RWPE2 (cell line): ENCODE results near the gene P3H3.

Source experiments
- ATAC-seq: fragments of 200-7000 bp; cut with Tn5 transposase; 3 replicates; pipeline ENCODE4 v1.9.1; 2021; ENCODE audit warnings: low read depth
- DNase-seq: peaks from one replicate; pipeline ENCODE4 v3.0.0-alpha.2; 2020; ENCODE audit warnings: low spot score
- H3K27ac ChIP-seq: fragments of 450-650 bp; 2 replicates; pipeline ENCODE4 v1.5.1; 2017; ENCODE audit warnings: mild to moderate bottlenecking; ENCODE audit not compliant: poor library complexity, severe bottlenecking
- H3K27me3 ChIP-seq: fragments of 250-450 bp; sonication (Bioruptor Pico); 2 replicates; pipeline ENCODE4 v1.5.1; 2021; ENCODE audit warnings: mild to moderate bottlenecking, moderate library complexity; ENCODE audit not compliant: insufficient read depth, poor library complexity, severe bottlenecking
- H3K36me3 ChIP-seq: fragments of 250-450 bp; sonication (Bioruptor Pico); 2 replicates; pipeline ENCODE4 v1.5.1; 2020; ENCODE audit warnings: low read depth, mild to moderate bottlenecking, moderate library complexity
- H3K4me1 ChIP-seq: fragments of 250-450 bp; sonication (Bioruptor Pico); 2 replicates; pipeline ENCODE4 v1.5.1; 2021; ENCODE audit warnings: mild to moderate bottlenecking, moderate library complexity; ENCODE audit not compliant: insufficient read depth, poor library complexity, severe bottlenecking
- H3K4me3 ChIP-seq: fragments of 250-450 bp; sonication (Bioruptor Pico); 2 replicates; pipeline ENCODE4 v1.5.1; 2021; ENCODE audit warnings: mild to moderate bottlenecking, moderate library complexity; ENCODE audit not compliant: severe bottlenecking
- H3K9me3 ChIP-seq: fragments of 250-450 bp; sonication (Bioruptor Pico); 2 replicates; pipeline ENCODE4 v1.5.1; 2021; ENCODE audit warnings: mild to moderate bottlenecking, moderate library complexity; ENCODE audit not compliant: severe bottlenecking
- TF ChIP-seq, protein P1 (sequence below): fragments of 450-650 bp; IDR thresholded peaks from one replicate; pipeline ENCODE4 v1.5.1; 2017; ENCODE audit warnings: mild to moderate bottlenecking, moderate library complexity; ENCODE audit not compliant: poor library complexity, severe bottlenecking

The P3H3 gene

DNA sequence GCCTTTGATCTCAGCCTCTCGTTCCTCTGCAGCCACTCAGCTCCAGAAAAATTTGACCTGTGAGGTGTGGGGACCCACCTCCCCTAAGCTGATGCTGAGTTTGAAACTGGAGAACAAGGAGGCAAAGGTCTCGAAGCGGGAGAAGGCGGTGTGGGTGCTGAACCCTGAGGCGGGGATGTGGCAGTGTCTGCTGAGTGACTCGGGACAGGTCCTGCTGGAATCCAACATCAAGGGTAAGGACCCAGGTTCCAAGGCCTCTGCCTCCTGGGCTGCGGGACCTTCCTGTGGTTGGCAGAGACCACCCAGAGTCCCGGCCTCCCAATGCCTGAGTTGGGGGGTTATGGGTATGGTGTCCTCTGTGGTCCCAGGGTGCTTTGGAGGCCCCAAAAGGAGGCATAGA is 11.1 kb upstream of the P3H3 start:
- Histone ChIP-seq H3K4me1 (no peaks in the 10 kb centered on the region), H3K9me3 (no peaks in the 10 kb centered on the region), H3K27me3 (peaks cover 6% of the 10 kb centered on the region), H3K27ac (no peak overlapping the region), H3K36me3 (no peaks in the 10 kb centered on the region), H3K4me3 (no peak overlapping the region)
- TF ChIP-seq, protein P1, sequence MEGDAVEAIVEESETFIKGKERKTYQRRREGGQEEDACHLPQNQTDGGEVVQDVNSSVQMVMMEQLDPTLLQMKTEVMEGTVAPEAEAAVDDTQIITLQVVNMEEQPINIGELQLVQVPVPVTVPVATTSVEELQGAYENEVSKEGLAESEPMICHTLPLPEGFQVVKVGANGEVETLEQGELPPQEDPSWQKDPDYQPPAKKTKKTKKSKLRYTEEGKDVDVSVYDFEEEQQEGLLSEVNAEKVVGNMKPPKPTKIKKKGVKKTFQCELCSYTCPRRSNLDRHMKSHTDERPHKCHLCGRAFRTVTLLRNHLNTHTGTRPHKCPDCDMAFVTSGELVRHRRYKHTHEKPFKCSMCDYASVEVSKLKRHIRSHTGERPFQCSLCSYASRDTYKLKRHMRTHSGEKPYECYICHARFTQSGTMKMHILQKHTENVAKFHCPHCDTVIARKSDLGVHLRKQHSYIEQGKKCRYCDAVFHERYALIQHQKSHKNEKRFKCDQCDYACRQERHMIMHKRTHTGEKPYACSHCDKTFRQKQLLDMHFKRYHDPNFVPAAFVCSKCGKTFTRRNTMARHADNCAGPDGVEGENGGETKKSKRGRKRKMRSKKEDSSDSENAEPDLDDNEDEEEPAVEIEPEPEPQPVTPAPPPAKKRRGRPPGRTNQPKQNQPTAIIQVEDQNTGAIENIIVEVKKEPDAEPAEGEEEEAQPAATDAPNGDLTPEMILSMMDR: no peak
- ATAC-seq: no peak
- DNase-seq: no peak

DNA sequence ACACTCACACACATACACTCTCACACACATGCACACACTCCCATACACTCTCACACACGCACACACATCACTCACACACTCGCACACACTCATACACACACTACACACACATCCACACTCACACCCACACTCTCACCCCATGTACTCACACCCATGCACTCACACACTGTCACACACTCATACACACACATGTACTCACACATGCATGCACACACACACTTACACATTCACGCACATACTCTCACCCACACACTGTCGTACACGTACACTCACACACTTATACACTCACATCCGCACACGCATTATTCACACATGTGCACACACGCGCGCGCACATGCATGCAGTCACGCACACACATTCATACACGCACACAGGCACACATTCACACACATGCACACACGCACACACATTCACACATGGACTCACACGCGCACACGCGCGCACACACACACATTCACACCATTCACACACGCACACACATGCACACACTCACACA is 10.5 kb upstream of the P3H3 start:
- H3K4me3 ChIP-seq: no peak overlapping the region
- H3K4me1 ChIP-seq: no peaks in the 10 kb centered on the region
- ATAC-seq: no peak
- TF ChIP-seq, protein P1: no peak
- no peak for DNase-seq
- H3K27me3 ChIP-seq: peaks cover 12% of the 10 kb centered on the region
- H3K9me3 ChIP-seq: no peaks in the 10 kb centered on the region
- H3K36me3 ChIP-seq: no peaks in the 10 kb centered on the region
- H3K27ac ChIP-seq: no peak overlapping the region

DNA sequence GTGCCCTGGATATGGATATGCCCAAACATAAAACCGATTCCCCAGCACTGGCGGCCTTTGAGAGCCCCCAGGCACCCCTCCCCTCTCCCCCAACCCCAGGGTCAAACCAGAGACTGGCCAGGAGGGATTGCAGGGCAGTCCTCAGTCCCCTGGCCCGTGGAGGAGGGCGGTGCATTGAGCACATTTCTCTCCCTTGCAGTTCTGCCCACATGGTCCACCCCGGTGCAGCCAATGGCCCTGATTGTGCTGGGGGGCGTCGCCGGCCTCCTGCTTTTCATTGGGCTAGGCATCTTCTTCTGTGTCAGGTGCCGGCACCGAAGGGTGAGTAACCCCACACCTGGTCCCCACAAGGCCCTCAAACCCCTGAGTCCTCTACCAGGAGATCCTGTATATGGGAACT is 10.0 kb upstream of the P3H3 start:
- Histone ChIP-seq H3K27me3 (peaks cover 17% of the 10 kb centered on the region), H3K4me3 (no peak overlapping the region), H3K27ac (no peak overlapping the region), H3K36me3 (no peaks in the 10 kb centered on the region), H3K9me3 (no peaks in the 10 kb centered on the region), H3K4me1 (no peaks in the 10 kb centered on the region)
- TF ChIP-seq, protein P1: no peak
- DNase-seq: no peak
- no peak for ATAC-seq

DNA sequence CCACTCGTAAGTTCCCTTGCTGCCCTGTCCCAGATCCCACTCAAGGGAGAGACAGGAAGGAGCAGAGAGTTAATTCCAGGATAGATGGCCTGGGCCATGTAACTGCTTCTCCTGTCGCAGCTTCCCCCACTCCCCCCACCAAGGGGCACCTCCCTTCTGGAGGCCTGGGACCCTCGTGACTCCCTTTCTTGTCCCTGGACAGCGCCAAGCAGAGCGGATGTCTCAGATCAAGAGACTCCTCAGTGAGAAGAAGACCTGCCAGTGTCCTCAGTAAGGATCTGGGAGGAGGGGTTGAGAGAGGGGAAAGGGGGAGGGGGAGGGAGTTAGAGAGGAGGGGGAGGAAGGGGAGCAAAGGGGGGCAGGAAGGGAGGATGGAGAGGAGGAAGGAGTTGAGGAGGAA is 9.6 kb upstream of the P3H3 start:
- no peaks in the 10 kb centered on the region for H3K9me3 ChIP-seq
- peaks cover 20% of the 10 kb centered on the region for H3K27me3 ChIP-seq
- no peaks in the 10 kb centered on the region for H3K36me3 ChIP-seq
- ATAC-seq (no peak), DNase-seq (no peak)
- TF ChIP-seq, protein P1: no peak
- H3K4me3 ChIP-seq: no peak overlapping the region
- H3K4me1 ChIP-seq: no peaks in the 10 kb centered on the region
- no peak overlapping the region for H3K27ac ChIP-seq

DNA sequence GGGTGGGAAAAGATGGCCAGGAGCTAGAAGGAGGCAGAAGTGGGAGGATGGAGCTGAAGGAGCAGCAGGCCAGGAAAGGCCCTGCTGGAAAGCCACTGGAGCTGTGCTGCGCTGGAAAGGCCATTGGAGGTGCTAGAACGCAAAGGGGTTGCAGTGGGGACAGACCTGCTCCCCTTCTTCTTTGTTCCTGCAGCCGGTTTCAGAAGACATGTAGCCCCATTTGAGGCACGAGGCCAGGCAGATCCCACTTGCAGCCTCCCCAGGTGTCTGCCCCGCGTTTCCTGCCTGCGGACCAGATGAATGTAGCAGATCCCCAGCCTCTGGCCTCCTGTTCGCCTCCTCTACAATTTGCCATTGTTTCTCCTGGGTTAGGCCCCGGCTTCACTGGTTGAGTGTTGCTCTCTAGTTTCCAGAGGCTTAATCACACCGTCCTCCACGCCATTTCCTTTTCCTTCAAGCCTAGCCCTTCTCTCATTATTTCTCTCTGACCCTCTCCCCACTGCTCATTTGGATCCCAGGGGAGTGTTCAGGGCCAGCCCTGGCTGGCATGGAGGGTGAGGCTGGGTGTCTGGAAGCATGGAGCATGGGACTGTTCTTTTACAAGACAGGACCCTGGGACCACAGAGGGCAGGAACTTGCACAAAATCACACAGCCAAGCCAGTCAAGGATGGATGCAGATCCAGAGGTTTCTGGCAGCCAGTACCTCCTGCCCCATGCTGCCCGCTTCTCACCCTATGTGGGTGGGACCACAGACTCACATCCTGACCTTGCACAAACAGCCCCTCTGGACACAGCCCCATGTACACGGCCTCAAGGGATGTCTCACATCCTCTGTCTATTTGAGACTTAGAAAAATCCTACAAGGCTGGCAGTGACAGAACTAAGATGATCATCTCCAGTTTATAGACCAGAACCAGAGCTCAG is 8.8 kb upstream of the P3H3 start:
- Histone ChIP-seq H3K9me3 (no peaks in the 10 kb centered on the region), H3K27ac (no peak overlapping the region), H3K4me3 (no peak overlapping the region), H3K4me1 (no peaks in the 10 kb centered on the region), H3K36me3 (no peaks in the 10 kb centered on the region), H3K27me3 (peaks cover 20% of the 10 kb centered on the region)
- ATAC-seq (peak; percentile 5; the same call in 1 of the 3 replicates), DNase-seq (no peak)
- TF ChIP-seq, protein P1: no peak
